Mesothelial cell of epicardium (in vitro differentiated cells): ENCODE data around the gene SPIN3. TPM values are rescaled to one million over a fixed set of nuclear protein-coding genes. Genes with fewer than 3 reads are reported as not detected.
A peak's percentile ranks its signal among the peaks of the same experiment; 100 is the strongest.

Experiments
- DNase-seq, 2 experiments: peaks; one replicate each; pipeline ENCODE4 v3.0.0; 2021; ENCODE audit warnings: low spot score in 2 of 2; ENCODE audit not compliant: unreplicated experiment in 2 of 2
- H3K27ac Mint-ChIP-seq: 2 replicates; pipeline ENCODE4 v1.8.0; 2021; ENCODE audit warnings: mixed read lengths
- H3K27me3 Mint-ChIP-seq: 2 replicates; pipeline ENCODE4 v1.8.0; 2021; ENCODE audit warnings: low read depth, mixed read lengths
- H3K36me3 Mint-ChIP-seq: 2 replicates; pipeline ENCODE4 v1.8.0; 2021; ENCODE audit warnings: mixed read lengths
- H3K4me1 Mint-ChIP-seq: 2 replicates; pipeline ENCODE4 v1.8.0; 2021; ENCODE audit warnings: mixed read lengths
- H3K4me3 Mint-ChIP-seq: 2 replicates; pipeline ENCODE4 v1.8.0; 2021; ENCODE audit warnings: mild to moderate bottlenecking, moderate library complexity, mixed read lengths
- H3K9me3 Mint-ChIP-seq: 2 replicates; pipeline ENCODE4 v1.8.0; 2021; ENCODE audit warnings: mixed read lengths
- CTCF ChIP-seq: fragments of 200-600 bp; sonication (generic); IDR thresholded peaks from one replicate; pipeline ENCODE4 v1.5.0; 2021; ENCODE audit warnings: antibody characterized with exemption; ENCODE audit not compliant: unreplicated experiment
- total RNA-seq: library from RNA; stranded (reverse); gene quantifications from 3 replicates; pipeline ENCODE4 v1.2.1, GENCODE V29; 2021

The SPIN3 gene
- total RNA-seq, 1 donor from 2014 or later = 19.4 TPM

DNA sequence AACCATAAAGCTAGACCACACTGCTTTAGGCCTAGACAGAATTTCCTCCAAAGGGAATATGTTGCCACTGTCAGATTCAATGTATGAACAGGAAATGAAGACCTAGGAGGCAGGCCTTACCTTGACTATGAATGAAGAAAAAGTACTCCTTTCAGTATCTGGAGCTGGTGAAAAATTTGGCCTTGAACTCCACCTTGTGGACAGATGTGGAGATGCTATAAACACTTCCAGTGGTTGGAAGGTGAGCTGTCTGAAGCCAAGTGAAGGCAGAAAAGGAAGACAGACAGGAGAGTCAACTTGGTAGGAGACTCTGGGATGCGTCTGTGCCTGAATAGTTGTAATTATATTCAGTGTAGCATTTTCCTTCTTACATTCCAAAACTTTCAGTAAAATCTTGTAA lies 17.2 kb downstream of the SPIN3 start:
- H3K9me3 Mint-ChIP-seq = peaks cover 6% of the 10 kb centered on the region
- no peak for DNase-seq
- TF ChIP-seq CTCF = peak; percentile 59
- H3K4me3 Mint-ChIP-seq = no peak overlapping the region
- no peaks in the 10 kb centered on the region for H3K27me3 Mint-ChIP-seq
- H3K4me1 Mint-ChIP-seq = peaks cover 4% of the 10 kb centered on the region
- peaks cover 9% of the 10 kb centered on the region for H3K36me3 Mint-ChIP-seq
- no peak overlapping the region for H3K27ac Mint-ChIP-seq

- H3K27ac Mint-ChIP-seq = no peak overlapping the region
- no peak for DNase-seq
- peaks cover 10% of the 10 kb centered on the region for H3K9me3 Mint-ChIP-seq
- no peaks in the 10 kb centered on the region for H3K27me3 Mint-ChIP-seq
- H3K36me3 Mint-ChIP-seq = peaks cover 18% of the 10 kb centered on the region
- no peak overlapping the region for H3K4me3 Mint-ChIP-seq
- no peak for TF ChIP-seq CTCF
- peaks cover 4% of the 10 kb centered on the region for H3K4me1 Mint-ChIP-seq
Observed at GRCh38 chrX:56975611-56976010, 19.7 kb downstream of the SPIN3 start.

GRCh38 chrX:56974408-56974807 lies 20.9 kb downstream of the SPIN3 start:
- TF ChIP-seq CTCF = no peak
- Mint-ChIP-seq H3K36me3 (peaks cover 21% of the 10 kb centered on the region), H3K27me3 (no peaks in the 10 kb centered on the region), H3K4me3 (no peak overlapping the region), H3K9me3 (peaks cover 10% of the 10 kb centered on the region), H3K4me1 (peaks cover 4% of the 10 kb centered on the region), H3K27ac (peak overlapping the region; percentile 77)
- no peak for DNase-seq

- Mint-ChIP-seq H3K4me1 (peaks cover 3% of the 10 kb centered on the region), H3K4me3 (no peak overlapping the region), H3K36me3 (peaks cover 19% of the 10 kb centered on the region), H3K27me3 (no peaks in the 10 kb centered on the region), H3K27ac (no peak overlapping the region), H3K9me3 (peaks cover 22% of the 10 kb centered on the region)
- no peak for DNase-seq
- no peak for TF ChIP-seq CTCF
Observed at GRCh38 chrX:56969559-56969958, 25.8 kb downstream of the SPIN3 start.

DNA sequence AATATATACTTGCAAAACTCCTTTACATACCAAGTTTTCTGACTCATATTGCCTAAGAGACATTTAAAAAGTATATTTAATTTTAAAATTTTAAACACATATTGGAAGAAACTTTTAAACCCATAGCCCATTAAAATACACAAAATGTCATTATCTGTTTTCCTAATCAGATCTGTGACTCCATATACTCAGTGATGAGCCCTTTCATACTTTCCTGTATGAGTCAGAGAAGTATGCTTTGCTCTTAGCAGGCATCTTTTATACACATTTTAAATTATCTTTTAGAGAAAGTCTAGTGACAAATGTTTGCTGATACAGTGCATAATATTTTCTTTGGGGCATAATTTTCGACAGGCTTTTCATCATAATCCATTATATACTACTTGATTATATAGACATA lies 26.4 kb downstream of the SPIN3 start:
- Mint-ChIP-seq H3K27me3 (no peaks in the 10 kb centered on the region), H3K4me3 (no peak overlapping the region), H3K4me1 (no peaks in the 10 kb centered on the region), H3K36me3 (peaks cover 19% of the 10 kb centered on the region), H3K9me3 (peaks cover 22% of the 10 kb centered on the region), H3K27ac (no peak overlapping the region)
- no peak for DNase-seq
- no peak for TF ChIP-seq CTCF

DNA sequence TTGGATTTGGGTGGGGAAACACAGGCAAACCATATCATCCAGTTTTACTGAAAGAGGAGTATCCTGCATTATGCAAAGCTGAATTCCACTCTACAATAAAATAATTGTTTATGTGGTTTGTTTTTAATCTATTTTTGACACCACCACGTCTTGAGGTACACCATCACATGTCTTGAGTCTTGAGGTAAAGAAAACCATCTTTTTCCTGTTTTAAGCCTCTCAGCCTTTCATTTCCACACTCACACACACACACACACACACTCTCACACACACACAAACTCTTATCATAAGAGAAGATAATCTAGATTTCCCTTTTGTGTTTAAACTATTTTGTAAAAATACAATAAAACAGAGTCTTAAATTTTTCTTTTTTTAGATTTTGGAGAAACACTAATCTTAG lies 32.0 kb downstream of the SPIN3 start:
- H3K27ac Mint-ChIP-seq = no peak overlapping the region
- no peaks in the 10 kb centered on the region for H3K4me1 Mint-ChIP-seq
- H3K4me3 Mint-ChIP-seq = no peak overlapping the region
- no peaks in the 10 kb centered on the region for H3K27me3 Mint-ChIP-seq
- no peak for TF ChIP-seq CTCF
- H3K36me3 Mint-ChIP-seq = peaks cover 25% of the 10 kb centered on the region
- peaks cover 49% of the 10 kb centered on the region for H3K9me3 Mint-ChIP-seq
- DNase-seq = no peak
